ENCODE measurements around the gene CELA1.
"Not testable (repeated sequence)": the region's sequence is repeated elsewhere in the genome, so short reads cannot be mapped to it uniquely, and the experiment has no call there.

CELA1 gene

GRCh38 chr12:51300768-51301167, 45.7 kb downstream of the CELA1 start:
- H3K4me1 Mint-ChIP-seq, H3K27ac Mint-ChIP-seq, H3K4me3 Mint-ChIP-seq, H3K27me3 Mint-ChIP-seq, DNase-seq, H3K9me3 Mint-ChIP-seq: not testable (repeated sequence)
- CTCF ChIA-PET: interaction anchor here (0.8 kb wide), 1 partner anchor 41 kb away, joined by 3 read pairs; no protein-coding TSS in a partner anchor
- peaks cover 58% of the 10 kb centered on the region for H3K36me3 Mint-ChIP-seq

- no peak for DNase-seq
- Mint-ChIP-seq H3K27ac (no peak overlapping the region), H3K36me3 (peaks cover 51% of the 10 kb centered on the region), H3K27me3 (no peaks in the 10 kb centered on the region), H3K4me1 (peaks cover 11% of the 10 kb centered on the region), H3K4me3 (no peak overlapping the region), H3K9me3 (no peaks in the 10 kb centered on the region)
- CTCF ChIA-PET: no interaction called here
Observed at GRCh38 chr12:51295651-51296050, 50.8 kb downstream of the CELA1 start.

GRCh38 chr12:51294097-51294496, 52.4 kb downstream of the CELA1 start:
- H3K27me3 Mint-ChIP-seq, DNase-seq, H3K27ac Mint-ChIP-seq, H3K9me3 Mint-ChIP-seq, H3K4me3 Mint-ChIP-seq: not testable (repeated sequence)
- CTCF ChIA-PET: interaction anchor here (1.0 kb wide), 1 partner anchor 47 kb away, joined by 4 read pairs; no protein-coding TSS in a partner anchor
- Mint-ChIP-seq H3K36me3 (peaks cover 51% of the 10 kb centered on the region), H3K4me1 (peaks cover 11% of the 10 kb centered on the region)

- CTCF ChIA-PET: no interaction called here
- H3K9me3 Mint-ChIP-seq: no peaks in the 10 kb centered on the region
- H3K4me1 Mint-ChIP-seq: peaks cover 11% of the 10 kb centered on the region
- no peaks in the 10 kb centered on the region for H3K27me3 Mint-ChIP-seq
- DNase-seq: no peak
- H3K4me3 Mint-ChIP-seq: no peak overlapping the region
- no peak overlapping the region for H3K27ac Mint-ChIP-seq
- H3K36me3 Mint-ChIP-seq: peaks cover 49% of the 10 kb centered on the region
Observed at GRCh38 chr12:51293696-51294095, 52.8 kb downstream of the CELA1 start.

GRCh38 chr12:51291603-51292513, 54.6 kb downstream of the CELA1 start:
- not testable (repeated sequence) for DNase-seq, H3K27me3 Mint-ChIP-seq, H3K4me3 Mint-ChIP-seq, H3K9me3 Mint-ChIP-seq
- Mint-ChIP-seq H3K27ac (peak overlapping the region; percentile 46), H3K36me3 (peaks cover 53% of the 10 kb centered on the region), H3K4me1 (peaks cover 11% of the 10 kb centered on the region)
- CTCF ChIA-PET: interaction anchor here (0.6 to 0.8 kb wide), 3 partner anchors 31 to 75 kb away, joined by 3 to 5 read pairs (median 3); no protein-coding TSS in a partner anchor

GRCh38 chr12:51285843-51286242, 60.6 kb downstream of the CELA1 start:
- DNase-seq: no peak
- CTCF ChIA-PET: interaction anchor here (1.6 kb wide), 1 partner anchor 10 kb away, joined by 5 read pairs; no protein-coding TSS in a partner anchor
- Mint-ChIP-seq H3K4me1 (peaks cover 5% of the 10 kb centered on the region), H3K27me3 (no peaks in the 10 kb centered on the region), H3K36me3 (peaks cover 45% of the 10 kb centered on the region), H3K4me3 (no peak overlapping the region), H3K9me3 (no peaks in the 10 kb centered on the region), H3K27ac (no peak overlapping the region)

- no peaks in the 10 kb centered on the region for H3K27me3 Mint-ChIP-seq
- H3K4me3 Mint-ChIP-seq: no peak overlapping the region
- peak overlapping the region; percentile 7 for H3K27ac Mint-ChIP-seq
- peaks cover 5% of the 10 kb centered on the region for H3K4me1 Mint-ChIP-seq
- DNase-seq: no peak
- peaks cover 29% of the 10 kb centered on the region for H3K36me3 Mint-ChIP-seq
- H3K9me3 Mint-ChIP-seq: no peaks in the 10 kb centered on the region
- CTCF ChIA-PET: interaction anchor here (0.6 to 1.1 kb wide), 2 partner anchors 28 to 522 kb away, joined by 3 to 4 read pairs; no protein-coding TSS in a partner anchor
Observed at GRCh38 chr12:51281202-51281924, 65.1 kb downstream of the CELA1 start.

Measured in activated naive CD4-positive, alpha-beta T cell treated with anti-CD3 and anti-CD28 coated beads, Interleukin-2, amount 10 ng/mL, durations not matched to agents 7 days and 5 days (primary cell).